ENCODE data around the gene GPR55.

GPR55 gene

GRCh38 chr2:230899786-230900185 lies 25.3 kb downstream of the GPR55 start:
- H3K27ac ChIP-seq (ENCODE audit: low read length) = no peak overlapping the region
- H3K4me3 ChIP-seq (ENCODE audit: low read length) = no peak overlapping the region
- H3K27me3 ChIP-seq (ENCODE audit: control insufficient read depth, insufficient read depth, low read length) = no peaks in the 10 kb centered on the region
- no peaks in the 10 kb centered on the region for H3K9me3 ChIP-seq (ENCODE audit: control insufficient read depth, insufficient read depth, low read length)
- peaks cover 1% of the 10 kb centered on the region; the same call in 1 of the 2 replicates for H3K4me1 ChIP-seq (ENCODE audit: control insufficient read depth, insufficient read depth, low read length)
- no CpG with 5 or more reads among the region's 4 CpGs for WGBS (ENCODE audit: insufficient coverage, insufficient read length)
- no peaks in the 10 kb centered on the region for H3K36me3 ChIP-seq (ENCODE audit: control insufficient read depth, insufficient read depth, low read length)
- no peak for DNase-seq (ENCODE audit: low read depth, low spot score)

- no peak overlapping the region for H3K27ac ChIP-seq (ENCODE audit: low read length)
- no peaks in the 10 kb centered on the region for H3K9me3 ChIP-seq (ENCODE audit: control insufficient read depth, insufficient read depth, low read length)
- H3K4me3 ChIP-seq (ENCODE audit: low read length) = no peak overlapping the region
- H3K27me3 ChIP-seq (ENCODE audit: control insufficient read depth, insufficient read depth, low read length) = no peaks in the 10 kb centered on the region
- WGBS (ENCODE audit: insufficient coverage, insufficient read length) = no CpG with 5 or more reads among the region's 5 CpGs
- DNase-seq (ENCODE audit: low read depth, low spot score) = no peak
- H3K4me1 ChIP-seq (ENCODE audit: control insufficient read depth, insufficient read depth, low read length) = peaks cover 1% of the 10 kb centered on the region; the same call in 1 of the 2 replicates
- H3K36me3 ChIP-seq (ENCODE audit: control insufficient read depth, insufficient read depth, low read length) = no peaks in the 10 kb centered on the region
These were observed 25.8 kb downstream of the GPR55 start for GRCh38 chr2:230899287-230899686.

GRCh38 chr2:230898713-230899091 lies 26.3 kb downstream of the GPR55 start:
- H3K27ac ChIP-seq (ENCODE audit: low read length) = no peak overlapping the region
- no peaks in the 10 kb centered on the region for H3K36me3 ChIP-seq (ENCODE audit: control insufficient read depth, insufficient read depth, low read length)
- no peak for DNase-seq (ENCODE audit: low read depth, low spot score)
- H3K9me3 ChIP-seq (ENCODE audit: control insufficient read depth, insufficient read depth, low read length) = no peaks in the 10 kb centered on the region
- H3K4me3 ChIP-seq (ENCODE audit: low read length) = no peak overlapping the region
- H3K4me1 ChIP-seq (ENCODE audit: control insufficient read depth, insufficient read depth, low read length) = peaks cover 3% of the 10 kb centered on the region
- no peaks in the 10 kb centered on the region for H3K27me3 ChIP-seq (ENCODE audit: control insufficient read depth, insufficient read depth, low read length)
- WGBS (ENCODE audit: insufficient coverage, insufficient read length) = no CpG with 5 or more reads among the region's 8 CpGs

DNA sequence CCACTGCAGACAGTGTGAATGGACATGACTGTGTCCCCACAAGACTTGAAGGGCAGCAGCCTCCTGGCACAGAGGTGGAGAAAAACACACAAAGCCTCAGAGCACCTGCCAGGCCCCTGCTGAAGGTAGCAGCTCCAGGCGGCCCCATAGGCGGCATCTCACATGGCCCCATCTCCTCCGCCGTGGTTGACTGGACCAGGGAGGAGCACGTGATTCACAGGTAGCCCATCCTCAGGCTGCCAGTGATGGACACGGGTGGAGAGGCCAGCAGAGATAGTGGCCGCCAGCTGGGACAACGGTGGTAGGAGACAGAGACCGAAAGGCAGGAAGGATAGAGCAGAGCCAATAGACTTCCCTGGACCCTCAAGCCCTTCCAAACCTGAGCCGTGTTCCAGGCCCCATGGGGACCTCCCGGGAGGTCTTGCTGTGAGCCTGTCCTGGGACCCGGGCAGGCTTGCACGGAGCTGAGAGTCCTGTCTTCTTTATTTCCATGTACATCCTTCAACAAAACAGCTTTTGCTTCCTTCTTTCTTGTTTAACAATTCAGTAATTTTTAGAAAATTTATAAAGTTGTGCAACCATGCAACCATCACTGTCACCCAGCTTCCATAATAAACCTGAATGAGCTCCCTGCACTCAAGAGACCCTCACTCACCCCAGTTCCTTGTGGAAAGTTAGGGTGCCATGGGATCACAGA lies 26.9 kb downstream of the GPR55 start:
- no CpG with 5 or more reads among the region's 13 CpGs for WGBS (ENCODE audit: insufficient coverage, insufficient read length)
- Histone ChIP-seq H3K27ac (ENCODE audit: low read length) (no peak overlapping the region), H3K27me3 (ENCODE audit: control insufficient read depth, insufficient read depth, low read length) (no peaks in the 10 kb centered on the region), H3K36me3 (ENCODE audit: control insufficient read depth, insufficient read depth, low read length) (no peaks in the 10 kb centered on the region), H3K9me3 (ENCODE audit: control insufficient read depth, insufficient read depth, low read length) (no peaks in the 10 kb centered on the region), H3K4me1 (ENCODE audit: control insufficient read depth, insufficient read depth, low read length) (peaks cover 7% of the 10 kb centered on the region), H3K4me3 (ENCODE audit: low read length) (no peak overlapping the region)
- no peak for DNase-seq (ENCODE audit: low read depth, low spot score)

DNA sequence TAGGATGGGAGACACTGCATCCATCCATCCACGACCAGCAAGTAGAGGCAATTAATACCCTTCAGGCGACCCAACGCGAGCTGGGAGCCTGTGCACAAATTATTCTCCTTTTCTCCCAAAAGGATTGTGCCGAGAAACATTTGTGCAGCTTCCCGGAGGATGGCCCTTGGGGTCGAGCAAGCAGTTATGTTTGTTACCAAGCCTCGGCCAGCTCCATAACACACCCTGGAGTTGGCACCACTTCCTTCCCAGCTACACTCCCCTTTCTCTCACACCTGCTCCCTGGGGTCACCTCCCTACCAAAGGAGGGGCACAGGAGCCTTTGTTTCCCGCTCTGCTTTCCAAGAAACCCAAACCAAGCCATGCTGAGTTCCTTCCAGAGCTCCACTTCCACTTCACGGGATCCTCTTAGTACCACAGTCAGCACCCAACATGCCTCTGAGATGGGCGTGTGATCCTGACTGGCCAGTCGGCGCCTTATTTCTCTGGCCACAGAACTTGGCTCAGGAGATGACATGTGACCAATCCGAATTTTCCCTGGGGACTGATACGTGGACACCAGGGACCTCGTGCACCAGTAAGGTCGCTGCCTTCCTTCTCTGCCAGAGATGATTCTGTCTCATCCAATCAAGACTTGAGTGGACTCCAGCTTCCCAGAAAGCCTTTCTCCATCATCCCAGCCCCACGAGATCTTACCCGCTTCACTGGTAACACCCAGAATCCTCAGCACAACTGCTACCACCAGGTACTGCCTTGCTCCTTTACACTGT lies 28.5 kb downstream of the GPR55 start:
- Histone ChIP-seq H3K36me3 (ENCODE audit: control insufficient read depth, insufficient read depth, low read length) (no peaks in the 10 kb centered on the region), H3K4me1 (ENCODE audit: control insufficient read depth, insufficient read depth, low read length) (peaks cover 7% of the 10 kb centered on the region), H3K4me3 (ENCODE audit: low read length) (no peak overlapping the region), H3K27ac (ENCODE audit: low read length) (no peak overlapping the region), H3K9me3 (ENCODE audit: control insufficient read depth, insufficient read depth, low read length) (no peaks in the 10 kb centered on the region), H3K27me3 (ENCODE audit: control insufficient read depth, insufficient read depth, low read length) (no peaks in the 10 kb centered on the region)
- no CpG with 5 or more reads among the region's 19 CpGs for WGBS (ENCODE audit: insufficient coverage, insufficient read length)
- no peak for DNase-seq (ENCODE audit: low read depth, low spot score)

GRCh38 chr2:230895536-230896345 lies 29.3 kb downstream of the GPR55 start:
- Histone ChIP-seq H3K36me3 (ENCODE audit: control insufficient read depth, insufficient read depth, low read length) (no peaks in the 10 kb centered on the region), H3K27me3 (ENCODE audit: control insufficient read depth, insufficient read depth, low read length) (no peaks in the 10 kb centered on the region), H3K4me1 (ENCODE audit: control insufficient read depth, insufficient read depth, low read length) (peaks cover 7% of the 10 kb centered on the region), H3K27ac (ENCODE audit: low read length) (no peak overlapping the region), H3K4me3 (ENCODE audit: low read length) (no peak overlapping the region), H3K9me3 (ENCODE audit: control insufficient read depth, insufficient read depth, low read length) (no peaks in the 10 kb centered on the region)
- no CpG with 5 or more reads among the region's 6 CpGs for whole genome bisulfite sequencing (ENCODE audit: insufficient coverage, insufficient read length)
- DNase-seq (ENCODE audit: low read depth, low spot score) = no peak

DNA sequence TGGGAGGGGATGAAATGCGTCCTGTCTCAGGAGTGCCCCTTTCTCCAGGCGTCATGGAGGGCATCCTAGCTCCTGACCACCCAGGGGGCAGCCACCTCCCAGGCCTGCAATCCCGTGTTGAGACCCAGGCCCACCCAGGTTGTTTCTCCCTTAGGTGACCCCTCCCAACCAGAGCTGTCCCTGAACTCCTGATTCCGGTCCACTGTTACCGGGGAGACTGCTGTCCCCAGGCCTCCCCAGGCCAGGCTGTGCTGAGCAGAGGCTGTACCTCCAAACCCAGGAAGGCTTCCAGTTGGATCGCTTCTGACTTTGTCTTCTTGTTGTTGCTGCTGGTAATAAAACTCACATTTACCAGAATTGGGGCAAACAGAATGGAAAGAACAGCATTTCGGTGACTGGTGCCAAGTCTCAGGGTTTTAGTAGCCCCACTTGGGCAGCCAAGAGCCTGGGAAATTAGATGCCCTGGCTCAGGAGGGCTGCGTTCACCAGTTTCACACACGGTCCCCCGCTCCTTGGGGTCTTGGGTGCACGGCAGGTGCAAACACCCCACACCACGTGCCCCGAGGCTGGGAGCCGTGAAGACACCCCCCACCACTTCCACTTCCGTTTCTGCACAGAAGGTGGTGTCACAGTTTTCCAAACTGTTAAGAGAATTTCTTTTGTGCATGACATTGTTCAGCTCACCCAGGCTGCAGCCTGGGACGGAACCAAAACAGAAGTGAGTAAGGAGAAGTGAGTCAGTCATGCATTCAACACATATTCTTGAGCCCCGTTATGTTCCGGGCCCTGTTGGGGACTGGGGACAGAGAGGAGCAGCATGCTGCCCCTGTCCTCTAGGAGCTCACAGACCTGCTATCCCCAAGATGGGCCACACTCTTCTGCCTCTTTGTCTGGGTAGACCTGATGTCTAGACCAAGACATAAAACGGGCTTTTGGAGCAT lies 30.9 kb downstream of the GPR55 start:
- no peak overlapping the region for H3K4me3 ChIP-seq (ENCODE audit: low read length)
- WGBS (ENCODE audit: insufficient coverage, insufficient read length) = no CpG with 5 or more reads among the region's 19 CpGs

DNA sequence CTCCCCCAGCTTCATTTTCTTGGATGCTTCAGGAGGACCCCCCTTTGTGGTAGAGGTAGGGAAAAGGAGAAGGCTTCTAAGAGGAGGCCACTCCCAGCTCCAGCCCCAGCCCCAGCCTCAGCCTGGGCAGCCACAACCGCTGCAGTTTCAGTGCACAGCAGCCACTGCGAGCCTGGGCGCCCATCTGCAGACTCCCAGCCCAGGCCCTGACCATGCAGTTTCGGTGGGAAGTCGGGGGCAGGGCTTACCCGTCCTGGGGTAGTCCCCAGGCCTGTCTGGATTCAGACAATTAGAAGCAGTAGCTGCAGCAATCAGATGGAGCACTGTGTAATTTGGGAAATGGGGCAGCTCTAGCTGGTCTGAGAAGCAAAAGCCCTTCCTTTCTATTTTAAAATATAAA lies 31.7 kb downstream of the GPR55 start:
- Histone ChIP-seq H3K36me3 (ENCODE audit: control insufficient read depth, insufficient read depth, low read length) (no peaks in the 10 kb centered on the region), H3K27ac (ENCODE audit: low read length) (no peak overlapping the region), H3K9me3 (ENCODE audit: control insufficient read depth, insufficient read depth, low read length) (no peaks in the 10 kb centered on the region), H3K27me3 (ENCODE audit: control insufficient read depth, insufficient read depth, low read length) (no peaks in the 10 kb centered on the region), H3K4me3 (ENCODE audit: low read length) (no peak overlapping the region), H3K4me1 (ENCODE audit: control insufficient read depth, insufficient read depth, low read length) (peaks cover 7% of the 10 kb centered on the region)
- WGBS (ENCODE audit: insufficient coverage, insufficient read length) = no CpG with 5 or more reads among the region's 6 CpGs
- no peak for DNase-seq (ENCODE audit: low read depth, low spot score)

More for the DNA sequence above, 30.9 kb downstream of the GPR55 start:
- peaks cover 7% of the 10 kb centered on the region for H3K4me1 ChIP-seq (ENCODE audit: control insufficient read depth, insufficient read depth, low read length)
- no peaks in the 10 kb centered on the region for H3K9me3 ChIP-seq (ENCODE audit: control insufficient read depth, insufficient read depth, low read length)
- no peaks in the 10 kb centered on the region for H3K27me3 ChIP-seq (ENCODE audit: control insufficient read depth, insufficient read depth, low read length)
- DNase-seq (ENCODE audit: low read depth, low spot score) = no peak
- no peak overlapping the region for H3K27ac ChIP-seq (ENCODE audit: low read length)
- no peaks in the 10 kb centered on the region for H3K36me3 ChIP-seq (ENCODE audit: control insufficient read depth, insufficient read depth, low read length)

DNA sequence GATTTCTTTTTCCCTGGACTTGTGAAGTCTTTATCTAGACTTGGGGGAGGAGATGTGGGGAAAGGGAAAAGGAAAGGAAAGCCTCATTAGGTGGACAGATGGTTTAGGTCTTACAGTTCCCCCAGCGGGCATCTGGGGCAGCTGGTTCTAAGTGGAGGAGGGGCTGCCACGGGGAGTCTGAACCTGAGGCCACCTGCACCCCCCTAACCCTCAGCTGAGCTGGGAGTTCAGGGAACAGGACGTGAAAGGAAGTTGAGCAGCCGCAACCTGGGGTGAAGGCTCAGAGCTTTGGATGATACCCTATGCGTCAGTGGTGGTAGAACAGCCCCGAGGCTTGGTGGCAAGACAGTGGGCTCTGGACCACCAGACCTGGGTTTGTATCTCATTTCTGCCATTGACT lies 33.5 kb downstream of the GPR55 start:
- H3K27ac ChIP-seq (ENCODE audit: low read length) = no peak overlapping the region
- H3K4me1 ChIP-seq (ENCODE audit: control insufficient read depth, insufficient read depth, low read length) = peaks cover 9% of the 10 kb centered on the region
- no peaks in the 10 kb centered on the region for H3K27me3 ChIP-seq (ENCODE audit: control insufficient read depth, insufficient read depth, low read length)
- no CpG with 5 or more reads among the region's 6 CpGs for WGBS (ENCODE audit: insufficient coverage, insufficient read length)
- no peak overlapping the region for H3K4me3 ChIP-seq (ENCODE audit: low read length)
- no peaks in the 10 kb centered on the region for H3K9me3 ChIP-seq (ENCODE audit: control insufficient read depth, insufficient read depth, low read length)
- no peaks in the 10 kb centered on the region for H3K36me3 ChIP-seq (ENCODE audit: control insufficient read depth, insufficient read depth, low read length)
- DNase-seq (ENCODE audit: low read depth, low spot score) = no peak

All from iPS DF 6.9 (cell line).